ENCODE measurements around the gene CACNA1S. TPM values are rescaled to one million over a fixed set of nuclear protein-coding genes. Genes with fewer than 3 reads are reported as not detected.

The CACNA1S gene
- not detected for total RNA-seq

DNA sequence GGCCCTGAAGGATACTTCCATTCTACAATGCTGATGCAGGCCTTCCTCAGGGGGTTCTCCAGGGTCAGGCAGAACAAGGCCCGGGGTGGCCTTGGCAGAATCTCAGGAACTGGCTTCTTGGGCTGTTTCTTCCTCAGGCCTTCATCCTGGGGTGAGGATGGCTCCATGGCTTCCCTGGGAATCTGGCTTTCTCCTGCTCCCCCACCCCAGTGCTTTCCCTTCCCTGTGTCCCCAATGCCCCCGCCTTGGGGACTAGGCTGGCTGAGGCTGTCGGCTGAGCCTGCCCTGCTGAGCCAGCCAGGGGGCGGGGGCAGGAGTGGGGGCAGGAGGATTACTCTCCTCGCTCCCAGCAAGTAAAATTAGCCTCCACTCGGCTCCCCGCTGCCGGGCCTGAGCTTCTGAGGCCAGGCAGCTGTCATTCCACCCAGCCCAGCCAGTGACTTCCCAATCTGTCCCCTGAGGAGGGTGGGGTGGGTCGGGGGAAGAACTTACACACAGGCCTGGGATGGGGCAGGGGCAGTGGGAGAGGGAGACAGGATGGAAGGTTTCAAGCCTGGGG, at the start of gene CACNA1S:
Gene CACNA1S (minus strand): TSS at position 254 of the 559 bp plus-strand sequence. CDS start 87 bp downstream, at position 167.
- TF ChIP-seq, protein P1, sequence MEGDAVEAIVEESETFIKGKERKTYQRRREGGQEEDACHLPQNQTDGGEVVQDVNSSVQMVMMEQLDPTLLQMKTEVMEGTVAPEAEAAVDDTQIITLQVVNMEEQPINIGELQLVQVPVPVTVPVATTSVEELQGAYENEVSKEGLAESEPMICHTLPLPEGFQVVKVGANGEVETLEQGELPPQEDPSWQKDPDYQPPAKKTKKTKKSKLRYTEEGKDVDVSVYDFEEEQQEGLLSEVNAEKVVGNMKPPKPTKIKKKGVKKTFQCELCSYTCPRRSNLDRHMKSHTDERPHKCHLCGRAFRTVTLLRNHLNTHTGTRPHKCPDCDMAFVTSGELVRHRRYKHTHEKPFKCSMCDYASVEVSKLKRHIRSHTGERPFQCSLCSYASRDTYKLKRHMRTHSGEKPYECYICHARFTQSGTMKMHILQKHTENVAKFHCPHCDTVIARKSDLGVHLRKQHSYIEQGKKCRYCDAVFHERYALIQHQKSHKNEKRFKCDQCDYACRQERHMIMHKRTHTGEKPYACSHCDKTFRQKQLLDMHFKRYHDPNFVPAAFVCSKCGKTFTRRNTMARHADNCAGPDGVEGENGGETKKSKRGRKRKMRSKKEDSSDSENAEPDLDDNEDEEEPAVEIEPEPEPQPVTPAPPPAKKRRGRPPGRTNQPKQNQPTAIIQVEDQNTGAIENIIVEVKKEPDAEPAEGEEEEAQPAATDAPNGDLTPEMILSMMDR (IDR thresholded peaks at IDR 0.05; ENCODE audit: low read depth) = no peak

DNA sequence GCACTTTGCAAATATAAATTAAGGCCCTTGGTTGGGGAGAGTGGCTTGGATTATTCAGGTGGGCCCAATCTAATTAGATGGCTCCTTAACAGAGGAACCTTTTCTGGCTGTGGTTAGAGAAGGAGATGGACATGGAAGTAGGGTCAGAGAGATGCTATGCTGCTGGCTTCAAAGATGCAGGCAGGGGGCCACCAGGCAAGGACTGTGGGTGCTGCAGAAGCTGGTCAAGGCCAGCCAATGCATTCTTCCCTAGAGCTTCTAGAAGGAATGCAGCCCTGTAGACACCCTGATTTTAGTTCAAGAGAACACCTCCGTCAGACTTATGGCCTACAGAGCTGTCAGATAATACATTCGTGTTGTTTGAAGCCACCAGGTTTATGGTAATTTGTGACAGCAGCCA, 45.7 kb upstream of the CACNA1S start:
- TF ChIP-seq, protein P1 (IDR thresholded peaks at IDR 0.05; ENCODE audit: low read depth) = no peak

DNA sequence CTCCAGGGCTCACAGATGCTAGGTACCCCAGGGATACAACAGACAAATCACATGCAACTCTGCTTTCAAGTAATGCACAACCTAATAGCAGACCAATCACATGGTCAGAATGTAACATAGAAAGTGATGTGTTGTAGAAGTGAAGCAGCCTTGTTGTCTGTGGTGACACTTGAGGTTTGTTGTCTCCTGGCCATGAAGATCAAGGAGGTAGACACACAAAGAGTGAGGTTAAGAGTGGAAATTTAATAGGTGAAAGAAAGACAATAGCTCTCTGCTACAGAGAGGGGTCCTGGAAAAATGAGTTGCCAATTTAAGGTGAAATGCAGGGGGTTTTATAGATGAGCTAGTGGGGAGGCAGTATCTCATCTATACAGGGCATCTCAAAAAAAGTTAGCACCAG, 44.6 kb upstream of the CACNA1S start:
- TF ChIP-seq, protein P1 (IDR thresholded peaks at IDR 0.05; ENCODE audit: low read depth) = no peak

DNA sequence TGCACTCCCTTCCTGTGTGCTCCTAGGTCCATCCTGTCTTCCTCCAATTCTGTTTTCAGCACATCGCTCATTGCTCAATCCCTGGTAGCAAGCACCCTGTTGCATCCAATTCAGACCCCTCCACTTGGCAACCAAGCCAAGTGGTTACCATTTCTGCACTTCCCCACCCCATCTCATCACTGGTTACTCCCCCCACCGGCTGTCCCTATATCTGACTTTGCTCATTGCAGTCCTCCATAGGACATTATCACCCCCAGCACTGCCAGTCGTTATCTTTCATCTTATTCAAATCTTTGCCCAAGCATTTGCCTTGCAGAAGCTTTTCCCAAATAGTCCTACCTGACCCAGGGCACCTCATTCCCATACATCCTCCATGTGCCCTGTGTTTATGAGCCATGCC, 44.1 kb upstream of the CACNA1S start:
- TF ChIP-seq, protein P1 (IDR thresholded peaks at IDR 0.05; ENCODE audit: low read depth) = no peak

DNA sequence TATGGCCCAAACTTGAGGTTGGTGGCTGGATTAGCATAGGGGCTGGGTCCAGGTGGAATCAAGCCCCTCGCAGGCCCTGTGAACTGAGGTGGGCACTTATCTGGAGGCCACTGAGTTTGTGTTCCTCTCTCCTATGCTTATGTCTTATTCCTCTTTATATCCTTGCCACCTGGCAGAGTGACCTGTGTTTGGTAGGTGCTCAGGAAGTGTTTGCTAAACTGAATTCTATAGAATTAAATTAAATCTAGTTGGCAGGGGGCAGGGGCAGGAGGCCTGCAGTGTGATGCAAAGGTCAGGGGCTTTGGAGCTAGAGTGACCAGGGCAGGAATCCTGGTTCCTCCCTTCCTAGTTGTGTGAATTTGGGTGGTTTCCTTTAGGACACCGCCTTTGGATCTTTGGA, 43.1 kb upstream of the CACNA1S start:
- TF ChIP-seq, protein P1 (IDR thresholded peaks at IDR 0.05; ENCODE audit: low read depth) = no peak

DNA sequence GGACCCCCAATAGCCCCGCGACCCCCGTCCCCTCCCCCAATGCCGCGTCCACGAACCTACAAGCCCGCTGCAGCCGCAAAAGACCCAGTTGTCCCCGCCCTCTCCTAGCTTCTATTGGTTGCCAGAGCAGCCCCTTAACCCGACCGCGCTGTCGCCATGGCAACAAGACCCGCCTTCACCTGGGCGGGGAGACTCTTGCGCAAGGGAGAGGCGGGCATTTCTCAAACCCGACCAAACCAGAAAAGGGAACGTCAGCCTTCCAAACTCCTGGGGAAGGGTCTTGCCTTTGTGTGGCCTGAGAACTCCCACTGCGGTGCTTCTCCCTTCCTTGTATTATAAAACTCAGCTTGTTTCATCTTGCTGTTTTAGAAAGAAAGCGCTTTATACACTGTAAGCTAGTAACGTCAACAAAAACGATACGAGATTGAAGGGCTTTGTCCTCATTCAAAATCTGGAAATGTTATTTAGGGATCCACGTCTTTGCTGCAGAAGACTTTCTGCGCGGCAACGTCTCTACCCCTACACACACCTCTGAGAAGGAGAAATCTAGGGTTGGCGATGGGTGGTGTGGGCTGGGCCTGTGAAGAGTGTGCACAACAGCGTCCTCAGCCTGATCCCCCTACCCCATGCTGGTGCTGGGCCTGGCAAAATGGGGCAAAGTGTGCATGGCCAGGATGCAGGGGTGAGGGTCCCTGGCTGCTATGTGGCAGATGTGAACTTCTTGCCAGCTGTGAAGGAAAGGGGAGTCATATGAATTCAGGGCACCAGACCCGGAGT, 42.4 kb upstream of the CACNA1S start, which contains the start of gene TMEM9:
Gene TMEM9 (minus strand): TSS at position 86 of the 777 bp plus-strand sequence. CDS start 551 bp downstream, outside the sequence.
- TF ChIP-seq, protein P1 (IDR thresholded peaks at IDR 0.05; ENCODE audit: low read depth) = no peak
